Ovary (tissue), 9 donors: Measurements from ENCODE around the gene AOX1. TPM values are rescaled to one million over a fixed set of nuclear protein-coding genes. Genes with fewer than 3 reads are reported as not detected.

Source experiments
- DNase-seq, 5 donors: peaks; one replicate each; pipeline ENCODE4 v3.0.0-alpha.2; 2019 to 2020
- H3K27ac ChIP-seq, 2 donors: fragments of 200-600 bp; one replicate each; pipeline versions ENCODE4 v1.5.1 to v1.8.0; 2019 to 2022
- H3K27me3 ChIP-seq: fragments of 200-600 bp; one replicate; pipeline ENCODE4 v1.8.0; 2022
- H3K36me3 ChIP-seq: fragments of 200-600 bp; sonication (generic); one replicate; pipeline ENCODE4 v1.5.1; 2019
- H3K4me1 ChIP-seq: one replicate; pipeline ENCODE4 v1.8.1; 2013; ENCODE audit warnings: mild to moderate bottlenecking, moderate library complexity; ENCODE audit not compliant: insufficient read depth
- H3K4me3 ChIP-seq: fragments of 200-600 bp; sonication (generic); one replicate; pipeline ENCODE4 v1.5.1; 2017
- H3K9me3 ChIP-seq, 2 donors: fragments of 200-600 bp in 1 of 2; sonication (generic) in 1 of 2; one replicate each; pipeline versions ENCODE4 v1.5.1 to v1.8.1; 2013 to 2019; ENCODE audit warnings: mild to moderate bottlenecking in 1 of 2, moderate library complexity in 1 of 2
- CTCF ChIP-seq, 3 donors: fragments of 450-650 bp in 2 of 3; fragments of 200-600 bp in 1 of 3; IDR thresholded peaks; one replicate each; pipeline versions ENCODE4 v1.5.1 to v1.8.0; 2016 to 2022; ENCODE audit warnings: antibody characterized with exemption in 3 of 3, mild to moderate bottlenecking in 1 of 3
- EP300 ChIP-seq: sonication (generic); formaldehyde crosslinking; IDR thresholded peaks from one replicate; pipeline ENCODE4 v1.6.1; 2017; ENCODE audit warnings: antibody characterized with exemption
- POLR2A ChIP-seq: fragments of 450-650 bp; IDR thresholded peaks from one replicate; pipeline ENCODE4 v1.6.1; 2017; ENCODE audit warnings: antibody characterized with exemption, mild to moderate bottlenecking, moderate library complexity
- WGBS, 3 donors: extraction: QIAGEN DNeasy Blood & Tissue Kit in 1 of 3; methylation state at CpG; one replicate each; pipeline versions ENCODE4 v1.1.5 to v1.1.7; 2013 to 2017; 5-methylcytosine and 5-hydroxymethylcytosine counted together
- intact Hi-C, 4 donors: fragments of 100-400 bp; cut with DNase I; formaldehyde crosslinking; loops; one replicate each; pipeline versions ENCODE4 v1.11.0 to v1.15.1; 2022 to 2023
- polyA plus RNA-seq, 2 donors: library from polyadenylated mRNA; stranded (reverse); fragments of 200-250 nt in 1 of 2; fragments of 350-450 nt in 1 of 2; fragmentation: Illumina TruSeq in 1 of 2; extraction: RNeasy Lipid Tissue Mini Kit (QIAGEN cat#74804) in 1 of 2; gene quantifications; one replicate each; pipeline ENCODE4 v1.2.3, GENCODE V29; 2013 to 2014
- total RNA-seq, 7 donors: library from RNA; depleted of rRNA in 2 of 7; stranded (reverse); fragments of >200 nt in 2 of 7; fragmentation: NEBNext Ultra II Directional in 3 of 7; extraction: Animal tissue kit (Norgen Biotek cat#: 25700) in 3 of 7; gene quantifications; one replicate each; pipeline versions ENCODE4 v1.1.0 to v1.2.4, GENCODE V29; 2016 to 2023
- donor health status: DM: no; HTN: no; CAD: no; lungs with moderate emphysema.
- donor health status: DM: no; HTN: no; CAD: no.
- donor health status: Bipolar disorder and iron deficiency.
- donor health status: DM: yes; HTN: yes; CAD: no.
- donor health status: DM: no; HTN: no; CAD: no.
- donor health status: DM: yes; HTN: yes; CAD: no.

AOX1 gene
- total and polyA plus RNA-seq, 9 donors, result 29.1 to 105 (median 67.2) TPM

GRCh38 chr2:200674837-200675236 is 89.0 kb downstream of the AOX1 start:
- TF ChIP-seq POLR2A (no peak), CTCF (IDR thresholded peaks at IDR 0.05) (no peak)
- DNase-seq, result no peak
- H3K36me3 ChIP-seq, result no peaks in the 10 kb centered on the region
- 63 to 68% (median 68%) methylated on average over 7 of the region's 7 CpGs for WGBS, 3 donors
- no peak overlapping the region for H3K27ac ChIP-seq
- no peak overlapping the region for H3K4me3 ChIP-seq
- peaks cover 6% of the 10 kb centered on the region for H3K4me1 ChIP-seq
- no peaks in the 10 kb centered on the region for H3K9me3 ChIP-seq
- H3K27me3 ChIP-seq, result no peaks in the 10 kb centered on the region
- intact Hi-C loops, result no loop called here

- intact Hi-C loops, result no loop called here
- Histone ChIP-seq H3K4me3 (no peak overlapping the region), H3K36me3 (no peaks in the 10 kb centered on the region), H3K27me3 (no peaks in the 10 kb centered on the region), H3K27ac (peak overlapping the region in 1 of 2 donors; percentile 82), H3K4me1 (peaks cover 6% of the 10 kb centered on the region), H3K9me3 (no peaks in the 10 kb centered on the region)
- WGBS, 3 donors, result 64 to 74% (median 67%) methylated on average over 2 of the region's 2 CpGs
- DNase-seq, result no peak
- TF ChIP-seq POLR2A, result no peak
- no peak for TF ChIP-seq CTCF (IDR thresholded peaks at IDR 0.05)
Measured at GRCh38 chr2:200677171-200677570, 91.4 kb downstream of the AOX1 start.

GRCh38 chr2:200677721-200678532 is 92.1 kb downstream of the AOX1 start:
- H3K9me3 ChIP-seq, result no peaks in the 10 kb centered on the region
- WGBS, 3 donors, result 3 to 12% (median 4%) methylated on average over 11 of the region's 11 CpGs
- H3K27ac ChIP-seq, result peak overlapping the region in 1 of 2 donors; percentile 82
- H3K4me3 ChIP-seq, result no peak overlapping the region
- no peaks in the 10 kb centered on the region for H3K27me3 ChIP-seq
- intact Hi-C loops, result no loop called here
- TF ChIP-seq POLR2A (no peak), EP300 (no peak), CTCF (IDR thresholded peaks at IDR 0.05) (peak in 2 of 3 donors; percentile 20 to 52)
- peak; percentile 51 to 71 (median 66) for DNase-seq
- peaks cover 6% of the 10 kb centered on the region for H3K4me1 ChIP-seq
- H3K36me3 ChIP-seq, result no peaks in the 10 kb centered on the region

GRCh38 chr2:200679127-200679526 is 93.3 kb downstream of the AOX1 start:
- Histone ChIP-seq H3K9me3 (no peaks in the 10 kb centered on the region), H3K27ac (peak overlapping the region in 1 of 2 donors; percentile 82), H3K36me3 (no peaks in the 10 kb centered on the region), H3K27me3 (no peaks in the 10 kb centered on the region), H3K4me1 (peaks cover 6% of the 10 kb centered on the region), H3K4me3 (no peak overlapping the region)
- intact Hi-C loops, result no loop called here
- TF ChIP-seq CTCF (IDR thresholded peaks at IDR 0.05), result no peak
- no peak for TF ChIP-seq POLR2A
- TF ChIP-seq EP300, result no peak
- DNase-seq, result no peak
- WGBS, 3 donors, result 90 to 94% (median 93%) methylated on average over 5 of the region's 5 CpGs
